Medulla oblongata (tissue), 1 donor: ENCODE data around the gene SIL1.
"Not testable (repeated sequence)": the region's sequence is repeated elsewhere in the genome, so short reads cannot be mapped to it uniquely, and the experiment has no call there.

ENCODE experiments used
- DNase-seq: peaks from one replicate; pipeline ENCODE4 v3.0.0-alpha.2; 2015; ENCODE audit errors: extremely low spot score

Gene SIL1

DNA sequence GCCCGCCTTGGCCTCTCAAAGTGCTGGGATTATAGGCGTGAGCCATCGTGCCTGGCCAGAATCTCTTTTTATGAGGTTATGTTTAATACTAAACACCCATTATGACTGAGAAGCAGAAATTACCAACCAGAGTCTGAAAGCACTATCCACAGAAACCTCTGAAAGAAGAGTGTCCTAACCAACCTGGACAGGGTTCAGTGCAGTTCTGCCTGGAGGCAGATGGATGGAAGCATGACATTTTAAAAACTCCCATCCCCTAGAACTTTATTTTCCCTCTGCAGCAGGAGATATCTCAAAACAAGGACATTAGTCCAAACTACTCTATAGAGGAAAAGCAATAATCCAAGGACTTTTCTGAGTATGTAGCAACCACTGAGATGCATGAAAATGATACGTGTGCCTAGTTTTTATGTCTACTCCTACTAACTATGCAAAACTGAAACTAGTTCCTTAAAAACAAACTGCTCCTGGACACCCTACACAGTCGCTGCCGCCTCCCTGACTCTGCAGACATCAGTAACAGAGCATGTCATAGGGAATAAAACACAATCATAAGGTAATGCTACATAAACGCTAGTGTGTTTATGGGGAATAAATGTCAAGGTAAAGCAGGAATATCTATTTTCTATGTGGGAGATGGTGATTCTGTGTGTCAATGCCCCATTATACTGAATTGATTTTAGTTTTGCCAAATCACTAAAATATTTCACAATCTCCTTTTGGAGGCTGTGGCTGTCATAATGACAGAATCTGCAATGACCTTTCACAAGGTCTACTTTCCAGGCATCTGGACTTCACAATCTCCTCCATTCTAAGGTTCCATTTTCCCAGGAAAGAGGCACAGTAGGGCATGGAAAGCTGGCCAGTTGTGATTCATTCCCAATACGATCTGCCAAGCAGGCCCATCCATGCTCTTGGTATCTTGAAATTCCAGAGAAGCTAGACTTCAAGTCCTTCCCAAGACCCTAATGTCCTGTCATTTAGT, 122.8 kb downstream of the SIL1 start:
- DNase-seq = no peak

DNA sequence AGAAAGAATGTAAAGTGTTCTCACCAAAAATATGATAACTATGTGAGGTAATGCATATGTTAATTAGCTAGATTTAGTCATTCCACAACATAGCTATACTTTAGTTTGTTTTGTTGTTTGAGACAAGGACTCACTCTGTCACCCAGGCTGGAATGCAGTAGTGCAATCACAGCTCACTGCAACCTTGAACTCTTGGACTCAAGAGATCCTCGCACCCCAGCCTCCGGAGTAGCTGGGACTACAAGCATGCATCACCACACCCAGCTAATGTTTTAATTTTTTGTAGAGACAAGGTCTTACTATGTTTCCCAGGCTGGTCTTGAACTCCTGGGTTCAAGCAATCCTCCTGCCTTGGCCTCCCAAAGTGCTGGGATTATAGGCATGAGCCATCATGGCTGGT, 124.2 kb downstream of the SIL1 start:
- not testable (repeated sequence) for DNase-seq

- DNase-seq = no peak
These were observed 129.5 kb downstream of the SIL1 start for GRCh38 chr5:139068494-139069151.

GRCh38 chr5:139068060-139068459, 130.1 kb downstream of the SIL1 start:
- no peak for DNase-seq

- DNase-seq = no peak
These were observed 132.9 kb downstream of the SIL1 start for GRCh38 chr5:139065306-139065705.

DNA sequence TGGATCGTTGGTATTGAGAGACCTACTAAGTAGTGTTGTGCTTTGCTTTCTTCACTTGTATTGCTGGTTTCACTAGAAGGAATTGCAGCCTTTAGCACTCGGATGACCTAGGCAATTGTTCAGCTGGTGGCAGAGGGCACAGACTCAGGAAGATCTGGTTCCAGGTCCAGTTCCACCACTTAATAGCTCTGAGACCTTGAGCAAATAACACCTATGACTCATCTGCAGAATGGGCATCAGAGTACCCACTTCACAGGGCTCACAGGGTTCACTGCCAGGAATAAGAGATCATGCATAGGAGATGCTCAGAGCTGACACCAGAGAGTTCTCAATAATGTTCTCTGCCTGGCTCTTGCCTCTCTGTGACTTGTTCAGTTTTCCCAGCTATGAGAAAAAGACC, 133.6 kb downstream of the SIL1 start:
- no peak for DNase-seq

GRCh38 chr5:139063664-139064054, 134.5 kb downstream of the SIL1 start:
- DNase-seq = no peak

- no peak for DNase-seq
These were observed 135.1 kb downstream of the SIL1 start for GRCh38 chr5:139062910-139063663.

DNA sequence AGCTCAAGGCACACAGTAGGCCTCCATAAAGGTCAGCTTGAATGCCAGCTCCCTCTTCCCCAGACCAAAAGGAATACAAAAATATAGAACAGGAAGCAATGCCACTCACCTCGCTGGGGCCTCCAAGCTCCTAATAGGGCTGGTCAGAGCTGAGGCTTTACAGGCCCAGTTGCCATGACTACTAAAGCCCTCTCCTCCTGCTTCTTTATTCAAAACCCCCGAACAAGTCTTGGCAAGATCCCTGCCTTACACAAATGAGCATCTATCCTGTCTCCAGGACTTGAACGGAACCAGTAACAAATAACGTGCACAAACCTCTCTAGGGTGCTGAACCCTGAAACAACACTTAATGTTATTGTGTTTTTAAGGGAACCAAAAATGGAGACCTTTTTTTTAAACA, 136.3 kb downstream of the SIL1 start:
- no peak for DNase-seq

GRCh38 chr5:139061274-139061673, 136.9 kb downstream of the SIL1 start:
- no peak for DNase-seq

GRCh38 chr5:139058121-139058520, 140.0 kb downstream of the SIL1 start:
- DNase-seq = no peak

- not testable (repeated sequence) for DNase-seq
These were observed 140.9 kb downstream of the SIL1 start for GRCh38 chr5:139057045-139057939.

GRCh38 chr5:139052975-139053374, 145.2 kb downstream of the SIL1 start:
- no peak for DNase-seq

- no peak for DNase-seq
These were observed 146.8 kb downstream of the SIL1 start for GRCh38 chr5:139051392-139051791.

- no peak for DNase-seq
These were observed 147.7 kb downstream of the SIL1 start for GRCh38 chr5:139050432-139050831.

DNA sequence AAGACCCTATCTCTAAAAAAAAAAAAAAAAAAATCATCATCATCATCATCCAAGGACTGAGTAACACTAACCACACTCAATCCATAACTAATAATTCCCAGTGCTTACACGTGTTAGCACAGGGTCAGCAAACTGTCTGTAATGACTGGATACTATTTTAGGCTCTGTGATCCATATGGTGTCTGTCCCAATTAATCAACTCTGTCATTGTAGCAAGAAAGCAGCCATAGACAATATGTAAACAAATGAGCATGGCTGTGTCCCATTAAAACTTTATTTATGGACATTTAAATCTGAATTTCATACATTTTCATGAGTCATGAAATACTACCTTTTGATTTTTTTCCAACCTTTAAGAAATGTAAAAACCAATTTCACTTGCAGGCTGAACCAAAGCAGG, 148.4 kb downstream of the SIL1 start:
- no peak for DNase-seq

- no peak for DNase-seq
These were observed 151.6 kb downstream of the SIL1 start for GRCh38 chr5:139046551-139046950.

- no peak for DNase-seq
These were observed 154.8 kb downstream of the SIL1 start for GRCh38 chr5:139043157-139043905.

- DNase-seq = no peak
These were observed 158.1 kb downstream of the SIL1 start for GRCh38 chr5:139040081-139040480.

DNA sequence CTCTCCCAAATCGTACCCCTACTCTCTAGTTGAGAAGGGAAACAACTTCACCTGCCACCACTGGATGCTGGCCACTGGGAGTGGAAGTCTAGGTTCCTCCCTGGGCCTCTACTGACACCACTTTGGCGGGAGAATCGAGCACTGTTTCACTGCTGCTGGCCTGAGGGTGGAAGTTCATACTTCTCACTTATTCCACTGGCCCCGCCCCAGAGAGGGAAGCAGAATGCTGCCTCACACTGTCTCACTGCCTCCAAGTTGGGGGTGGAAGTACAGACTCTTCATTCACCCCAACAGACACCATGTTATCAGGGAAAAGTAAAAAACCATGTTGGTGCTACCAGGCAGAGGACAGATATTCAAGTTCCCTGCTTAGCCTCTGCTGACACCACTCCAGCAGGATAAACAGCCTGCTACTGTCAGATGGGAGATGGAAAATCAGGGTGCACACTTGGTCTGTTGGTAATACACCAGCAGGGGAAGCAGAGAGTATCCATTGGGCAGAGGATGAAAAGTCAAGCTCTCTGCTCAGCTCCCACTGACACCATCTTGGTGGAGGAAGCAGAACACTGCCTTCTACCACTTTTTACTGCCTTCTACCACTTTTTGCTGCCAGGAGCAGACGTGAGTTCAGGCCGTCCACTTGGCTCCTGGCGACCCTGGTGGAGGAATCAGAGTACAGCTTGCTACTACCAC, 159.4 kb downstream of the SIL1 start:
- no peak for DNase-seq
